ENCODE measurements around the gene TK2. TPM values are rescaled to one million over a fixed set of nuclear protein-coding genes. Genes with fewer than 3 reads are reported as not detected.

The TK2 gene
- total and polyA plus RNA-seq, 9 of the 15 experiments (the other 6 are each of a cell fraction or from before 2014, with no cell fraction given) = 1.1 to 10.2 (median 5.3) TPM

- TF ChIP-seq HMBOX1 (IDR thresholded peaks at IDR 0.05) (no peak), KAT8 (IDR thresholded peaks at IDR 0.05; ENCODE audit: low read depth) (no peak), SNIP1 (IDR thresholded peaks at IDR 0.05; ENCODE audit: low read depth) (no peak), ZBTB5 (IDR thresholded peaks at IDR 0.05) (no peak), CTCF (IDR thresholded peaks at IDR 0.05 in 2 of 3, conservative IDR thresholded peaks at IDR 0.05 in 1 of 3; ENCODE audit: insufficient read depth in 2 of 3, low read depth in 1 of 3, low read length in 3 of 3) (peak; percentile 97 to 99 (median 98)), TARDBP (IDR thresholded peaks at IDR 0.05) (no peak), ZNF699 (CRISPR knock-in tag; IDR thresholded peaks at IDR 0.05; ENCODE audit: insufficient replicate concordance) (no peak), SRSF3 (IDR thresholded peaks at IDR 0.05; ENCODE audit: insufficient read depth, low read length) (no peak), KLF16 (IDR thresholded peaks at IDR 0.05) (peak; percentile 81), STAT6 (CRISPR knock-in tag; IDR thresholded peaks at IDR 0.05) (no peak), ZNF583 (CRISPR knock-in tag; IDR thresholded peaks at IDR 0.05) (no peak), ELK3 (CRISPR knock-in tag; IDR thresholded peaks at IDR 0.05) (no peak), SETDB1 (IDR thresholded peaks at IDR 0.05; ENCODE audit: low read length) (no peak), FOXK2 (conservative IDR thresholded peaks at IDR 0.05 in 1 of 2, IDR thresholded peaks at IDR 0.05 in 1 of 2; ENCODE audit: low read depth in 2 of 2) (no peak), NR2F6 (CRISPR knock-in tag; IDR thresholded peaks at IDR 0.05) (no peak), PKNOX1 (IDR thresholded peaks at IDR 0.05) (no peak), ZNF197 (CRISPR knock-in tag; IDR thresholded peaks at IDR 0.05; ENCODE audit: low read depth) (no peak)
Measured at GRCh38 chr16:66588981-66589713, 39.2 kb upstream of the TK2 start (continued).
